Measurements from ENCODE around the gene PPIL4. TPM values are rescaled to one million over a fixed set of nuclear protein-coding genes. Genes with fewer than 3 reads are reported as not detected.

PPIL4 gene
- total RNA-seq, 4 donors from 2014 or later, result 17.8 to 28.1 (median 24.0) TPM

GRCh38 chr6:149563203-149563927, 17.5 kb upstream of the PPIL4 start:
- DNase-seq (ENCODE audit: low spot score in 2 of 2), result no peak
- intact Hi-C loops (cut with DNase I; ENCODE audit: low total_unique reads), result no loop called here
- H3K4me3 ChIP-seq (ENCODE audit: low read depth, poor library complexity, severe bottlenecking), result no peak overlapping the region
- 81 to 87% methylated on average over 5 of the region's 5 CpGs for WGBS, 2 donors
- no peak for TF ChIP-seq POLR2A (IDR thresholded peaks at IDR 0.05)
- TF ChIP-seq, protein P1, sequence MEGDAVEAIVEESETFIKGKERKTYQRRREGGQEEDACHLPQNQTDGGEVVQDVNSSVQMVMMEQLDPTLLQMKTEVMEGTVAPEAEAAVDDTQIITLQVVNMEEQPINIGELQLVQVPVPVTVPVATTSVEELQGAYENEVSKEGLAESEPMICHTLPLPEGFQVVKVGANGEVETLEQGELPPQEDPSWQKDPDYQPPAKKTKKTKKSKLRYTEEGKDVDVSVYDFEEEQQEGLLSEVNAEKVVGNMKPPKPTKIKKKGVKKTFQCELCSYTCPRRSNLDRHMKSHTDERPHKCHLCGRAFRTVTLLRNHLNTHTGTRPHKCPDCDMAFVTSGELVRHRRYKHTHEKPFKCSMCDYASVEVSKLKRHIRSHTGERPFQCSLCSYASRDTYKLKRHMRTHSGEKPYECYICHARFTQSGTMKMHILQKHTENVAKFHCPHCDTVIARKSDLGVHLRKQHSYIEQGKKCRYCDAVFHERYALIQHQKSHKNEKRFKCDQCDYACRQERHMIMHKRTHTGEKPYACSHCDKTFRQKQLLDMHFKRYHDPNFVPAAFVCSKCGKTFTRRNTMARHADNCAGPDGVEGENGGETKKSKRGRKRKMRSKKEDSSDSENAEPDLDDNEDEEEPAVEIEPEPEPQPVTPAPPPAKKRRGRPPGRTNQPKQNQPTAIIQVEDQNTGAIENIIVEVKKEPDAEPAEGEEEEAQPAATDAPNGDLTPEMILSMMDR (IDR thresholded peaks at IDR 0.05), result no peak

DNA sequence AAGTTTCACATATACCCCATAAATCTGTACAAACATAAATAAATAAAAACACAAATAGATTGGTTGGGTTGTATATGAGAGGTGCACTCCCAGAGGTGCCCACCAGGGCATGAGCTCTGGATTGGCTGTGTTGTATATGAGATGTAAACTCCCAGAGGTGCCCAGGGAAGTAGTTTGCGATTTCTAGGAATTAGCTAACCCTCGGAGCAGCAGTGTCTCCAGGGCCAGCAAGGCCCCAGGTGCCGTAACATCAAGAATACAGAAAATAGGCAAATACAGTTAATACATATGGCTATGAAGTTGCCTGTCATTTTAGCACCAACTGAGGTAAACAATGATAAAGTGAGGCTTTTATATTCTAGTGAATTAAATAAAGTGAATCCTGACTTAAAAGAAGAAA, 14.9 kb upstream of the PPIL4 start:
- H3K4me3 ChIP-seq (ENCODE audit: low read depth, poor library complexity, severe bottlenecking), result no peak overlapping the region
- intact Hi-C loops (cut with DNase I; ENCODE audit: low total_unique reads), result no loop called here
- WGBS, 2 donors, result 65 to 71% methylated on average over 3 of the region's 3 CpGs
- no peak for DNase-seq (ENCODE audit: low spot score in 2 of 2)
- TF ChIP-seq, protein P1 (IDR thresholded peaks at IDR 0.05), result no peak
- TF ChIP-seq POLR2A (IDR thresholded peaks at IDR 0.05), result no peak

DNA sequence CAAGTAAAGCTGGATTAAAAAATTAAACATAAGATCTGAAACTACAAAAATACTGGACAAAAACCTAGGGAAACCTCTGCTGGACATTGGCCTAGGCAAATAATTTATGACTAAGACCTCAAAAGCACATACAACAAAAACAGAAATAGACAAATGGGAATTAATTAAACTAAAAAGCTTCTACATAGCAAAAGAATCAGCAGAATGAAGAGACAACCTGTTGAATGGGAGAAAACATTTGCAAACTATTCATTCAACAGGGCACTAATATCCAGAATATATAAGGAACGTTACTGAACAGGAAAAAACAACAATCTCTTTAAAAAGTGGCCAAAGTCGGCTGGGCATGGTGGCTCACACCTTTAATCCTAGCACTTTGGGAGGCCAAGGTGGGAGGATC, 13.5 kb upstream of the PPIL4 start:
- intact Hi-C loops (cut with DNase I; ENCODE audit: low total_unique reads), result no loop called here
- no peak for DNase-seq (ENCODE audit: low spot score in 2 of 2)
- TF ChIP-seq POLR2A (IDR thresholded peaks at IDR 0.05), result no peak
- TF ChIP-seq, protein P1 (IDR thresholded peaks at IDR 0.05), result no peak
- H3K4me3 ChIP-seq (ENCODE audit: low read depth, poor library complexity, severe bottlenecking), result no peak overlapping the region
- WGBS, 2 donors, result 68 to 79% methylated on average over 2 of the region's 2 CpGs

GRCh38 chr6:149558029-149558428, 12.2 kb upstream of the PPIL4 start:
- DNase-seq (ENCODE audit: low spot score in 2 of 2), result no peak
- TF ChIP-seq, protein P1 (IDR thresholded peaks at IDR 0.05), result no peak
- no peak for TF ChIP-seq POLR2A (IDR thresholded peaks at IDR 0.05)
- intact Hi-C loops (cut with DNase I; ENCODE audit: low total_unique reads), result no loop called here
- H3K4me3 ChIP-seq (ENCODE audit: low read depth, poor library complexity, severe bottlenecking), result no peak overlapping the region

DNA sequence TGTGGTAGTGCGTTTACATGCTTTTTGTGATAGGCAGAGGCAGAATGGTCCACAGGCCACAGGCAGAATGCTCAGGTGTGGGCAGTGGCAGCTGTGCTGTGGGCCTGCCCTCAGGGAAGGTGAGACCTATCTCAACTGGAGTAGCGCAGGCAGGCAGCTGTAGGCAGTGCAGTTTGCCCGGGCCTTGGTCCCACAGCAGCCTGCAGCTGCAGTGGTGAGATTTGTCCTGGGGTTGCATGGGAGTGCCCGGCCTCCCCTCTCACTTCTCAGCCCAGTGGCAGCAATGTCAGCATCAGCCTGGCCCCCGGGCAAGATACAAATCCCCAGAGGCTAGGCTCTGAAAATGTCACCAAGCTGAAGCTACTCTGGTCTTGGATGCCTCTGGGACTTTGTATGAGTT, 6.1 kb upstream of the PPIL4 start:
- intact Hi-C loops (cut with DNase I; ENCODE audit: low total_unique reads), result no loop called here
- no peak overlapping the region for H3K4me3 ChIP-seq (ENCODE audit: low read depth, poor library complexity, severe bottlenecking)
- no peak for DNase-seq (ENCODE audit: low spot score in 2 of 2)
- WGBS, 2 donors, result 63 to 93% methylated on average over 4 to 5 of the region's 5 CpGs
- TF ChIP-seq POLR2A (IDR thresholded peaks at IDR 0.05), result no peak
- TF ChIP-seq, protein P1 (IDR thresholded peaks at IDR 0.05), result no peak

DNA sequence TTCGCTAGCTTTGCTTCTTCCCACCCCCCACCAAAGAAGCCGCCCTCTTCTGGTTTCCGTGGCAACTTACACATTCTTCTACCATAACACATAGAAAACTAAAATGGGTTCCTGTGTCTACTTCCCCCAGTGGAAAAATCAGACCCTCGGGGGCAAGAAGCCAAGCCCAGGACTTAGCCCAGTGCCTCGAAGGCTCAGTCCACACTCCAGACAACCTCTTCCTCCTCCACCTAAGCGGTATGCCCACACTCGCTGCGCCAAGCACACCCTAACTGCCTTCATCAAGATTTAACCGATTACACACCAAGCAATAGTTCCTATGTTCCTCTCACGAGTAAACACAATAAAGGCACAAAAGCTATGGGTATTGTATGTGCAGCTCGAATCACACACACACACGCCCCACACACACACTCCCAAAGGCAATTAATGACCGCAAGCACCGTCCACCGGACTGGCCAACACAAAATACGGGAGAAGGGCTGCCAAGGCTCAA, 537 bp downstream of the PPIL4 start:
- WGBS, 2 donors, result 0% methylated on average over 16 of the region's 16 CpGs
- DNase-seq (ENCODE audit: low spot score in 2 of 2), result peak in 1 of 2 donors; percentile 42
- H3K4me3 ChIP-seq (ENCODE audit: low read depth, poor library complexity, severe bottlenecking), result peak overlapping the region; percentile 98
- intact Hi-C loops (cut with DNase I; ENCODE audit: low total_unique reads), result no loop called here
- TF ChIP-seq POLR2A (IDR thresholded peaks at IDR 0.05), result no peak
- TF ChIP-seq, protein P1 (IDR thresholded peaks at IDR 0.05), result no peak
